ENCODE results near the gene ADAMTSL1.

The ADAMTSL1 gene

GRCh38 chr9:18588002-18588401 lies 114.0 kb downstream of the ADAMTSL1 start:
- H3K27me3 Mint-ChIP-seq, result no peaks in the 10 kb centered on the region
- ATAC-seq (replicated peaks; ENCODE audit: extremely low read depth, poor library complexity, severe bottlenecking) (no peak), DNase-seq (ENCODE audit: low spot score in 2 of 2) (no peak)
- H3K27ac Mint-ChIP-seq (ENCODE audit: low read depth), result no peak overlapping the region
- no peak overlapping the region for H3K4me3 Mint-ChIP-seq
- peaks cover 6% of the 10 kb centered on the region for H3K9me3 Mint-ChIP-seq
- H3K36me3 Mint-ChIP-seq (ENCODE audit: insufficient read depth), result no peaks in the 10 kb centered on the region
- no peaks in the 10 kb centered on the region for H3K4me1 Mint-ChIP-seq

GRCh38 chr9:18591261-18591660 lies 117.3 kb downstream of the ADAMTSL1 start:
- H3K27ac Mint-ChIP-seq (ENCODE audit: low read depth), result no peak overlapping the region
- H3K4me3 Mint-ChIP-seq, result no peak overlapping the region
- no peaks in the 10 kb centered on the region for H3K4me1 Mint-ChIP-seq
- H3K36me3 Mint-ChIP-seq (ENCODE audit: insufficient read depth), result no peaks in the 10 kb centered on the region
- ATAC-seq (replicated peaks; ENCODE audit: extremely low read depth, poor library complexity, severe bottlenecking) (no peak), DNase-seq (ENCODE audit: low spot score in 2 of 2) (no peak)
- peaks cover 18% of the 10 kb centered on the region for H3K9me3 Mint-ChIP-seq
- H3K27me3 Mint-ChIP-seq, result no peaks in the 10 kb centered on the region

- no peak for DNase-seq (ENCODE audit: low spot score in 2 of 2)
- ATAC-seq (replicated peaks; ENCODE audit: extremely low read depth, poor library complexity, severe bottlenecking), result no peak
- peaks cover 2% of the 10 kb centered on the region for H3K36me3 Mint-ChIP-seq (ENCODE audit: insufficient read depth)
- H3K4me1 Mint-ChIP-seq, result no peaks in the 10 kb centered on the region
- H3K4me3 Mint-ChIP-seq, result no peak overlapping the region
- H3K27ac Mint-ChIP-seq (ENCODE audit: low read depth), result no peak overlapping the region
- peaks cover 18% of the 10 kb centered on the region for H3K9me3 Mint-ChIP-seq
- no peaks in the 10 kb centered on the region for H3K27me3 Mint-ChIP-seq
These were observed 120.9 kb downstream of the ADAMTSL1 start for GRCh38 chr9:18594837-18595236.

- H3K27ac Mint-ChIP-seq (ENCODE audit: low read depth), result no peak overlapping the region
- ATAC-seq (replicated peaks; ENCODE audit: extremely low read depth, poor library complexity, severe bottlenecking) (no peak), DNase-seq (ENCODE audit: low spot score in 2 of 2) (no peak)
- no peaks in the 10 kb centered on the region for H3K4me1 Mint-ChIP-seq
- H3K36me3 Mint-ChIP-seq (ENCODE audit: insufficient read depth), result peaks cover 2% of the 10 kb centered on the region
- no peaks in the 10 kb centered on the region for H3K27me3 Mint-ChIP-seq
- H3K4me3 Mint-ChIP-seq, result no peak overlapping the region
- H3K9me3 Mint-ChIP-seq, result peaks cover 18% of the 10 kb centered on the region
These were observed 121.6 kb downstream of the ADAMTSL1 start for GRCh38 chr9:18595597-18595996.

GRCh38 chr9:18596920-18597319 lies 123.0 kb downstream of the ADAMTSL1 start:
- DNase-seq (ENCODE audit: low spot score in 2 of 2), result no peak
- H3K4me3 Mint-ChIP-seq, result no peak overlapping the region
- H3K4me1 Mint-ChIP-seq, result no peaks in the 10 kb centered on the region
- H3K36me3 Mint-ChIP-seq (ENCODE audit: insufficient read depth), result peaks cover 2% of the 10 kb centered on the region
- ATAC-seq (replicated peaks; ENCODE audit: extremely low read depth, poor library complexity, severe bottlenecking), result no peak
- no peak overlapping the region for H3K27ac Mint-ChIP-seq (ENCODE audit: low read depth)
- peaks cover 12% of the 10 kb centered on the region for H3K9me3 Mint-ChIP-seq
- no peaks in the 10 kb centered on the region for H3K27me3 Mint-ChIP-seq

GRCh38 chr9:18598969-18599368 lies 125.0 kb downstream of the ADAMTSL1 start:
- Mint-ChIP-seq H3K27ac (ENCODE audit: low read depth) (no peak overlapping the region), H3K9me3 (peaks cover 12% of the 10 kb centered on the region), H3K4me3 (no peak overlapping the region), H3K4me1 (no peaks in the 10 kb centered on the region), H3K36me3 (ENCODE audit: insufficient read depth) (peaks cover 2% of the 10 kb centered on the region), H3K27me3 (no peaks in the 10 kb centered on the region)
- ATAC-seq (replicated peaks; ENCODE audit: extremely low read depth, poor library complexity, severe bottlenecking) (no peak), DNase-seq (ENCODE audit: low spot score in 2 of 2) (no peak)

GRCh38 chr9:18601026-18601425 lies 127.1 kb downstream of the ADAMTSL1 start:
- H3K4me3 Mint-ChIP-seq, result no peak overlapping the region
- H3K9me3 Mint-ChIP-seq, result no peaks in the 10 kb centered on the region
- H3K36me3 Mint-ChIP-seq (ENCODE audit: insufficient read depth), result peaks cover 2% of the 10 kb centered on the region
- ATAC-seq (replicated peaks; ENCODE audit: extremely low read depth, poor library complexity, severe bottlenecking) (no peak), DNase-seq (ENCODE audit: low spot score in 2 of 2) (no peak)
- no peaks in the 10 kb centered on the region for H3K4me1 Mint-ChIP-seq
- H3K27me3 Mint-ChIP-seq, result no peaks in the 10 kb centered on the region
- H3K27ac Mint-ChIP-seq (ENCODE audit: low read depth), result no peak overlapping the region

GRCh38 chr9:18601956-18602355 lies 128.0 kb downstream of the ADAMTSL1 start:
- Mint-ChIP-seq H3K27me3 (no peaks in the 10 kb centered on the region), H3K4me3 (no peak overlapping the region), H3K9me3 (no peaks in the 10 kb centered on the region), H3K27ac (ENCODE audit: low read depth) (no peak overlapping the region), H3K4me1 (no peaks in the 10 kb centered on the region), H3K36me3 (ENCODE audit: insufficient read depth) (peaks cover 2% of the 10 kb centered on the region)
- ATAC-seq (replicated peaks; ENCODE audit: extremely low read depth, poor library complexity, severe bottlenecking) (no peak), DNase-seq (ENCODE audit: low spot score in 2 of 2) (no peak)

GRCh38 chr9:18604767-18605730 lies 131.1 kb downstream of the ADAMTSL1 start:
- ATAC-seq (replicated peaks; ENCODE audit: extremely low read depth, poor library complexity, severe bottlenecking), result no peak

GRCh38 chr9:18605766-18606180 lies 131.8 kb downstream of the ADAMTSL1 start:
- Mint-ChIP-seq H3K36me3 (ENCODE audit: insufficient read depth) (no peaks in the 10 kb centered on the region), H3K9me3 (no peaks in the 10 kb centered on the region), H3K27me3 (no peaks in the 10 kb centered on the region), H3K27ac (ENCODE audit: low read depth) (no peak overlapping the region), H3K4me1 (no peaks in the 10 kb centered on the region), H3K4me3 (no peak overlapping the region)
- DNase-seq (ENCODE audit: low spot score in 2 of 2) (no peak), ATAC-seq (replicated peaks; ENCODE audit: extremely low read depth, poor library complexity, severe bottlenecking) (no peak)

More at GRCh38 chr9:18604767-18605730, 131.1 kb downstream of the ADAMTSL1 start:
- Mint-ChIP-seq H3K27ac (ENCODE audit: low read depth) (no peak overlapping the region), H3K36me3 (ENCODE audit: insufficient read depth) (no peaks in the 10 kb centered on the region), H3K4me1 (no peaks in the 10 kb centered on the region), H3K27me3 (no peaks in the 10 kb centered on the region), H3K9me3 (no peaks in the 10 kb centered on the region), H3K4me3 (no peak overlapping the region)
- DNase-seq (ENCODE audit: low spot score in 2 of 2), result no peak

- DNase-seq (ENCODE audit: low spot score in 2 of 2), result no peak
- Mint-ChIP-seq H3K9me3 (no peaks in the 10 kb centered on the region), H3K4me1 (no peaks in the 10 kb centered on the region), H3K27ac (ENCODE audit: low read depth) (no peak overlapping the region), H3K4me3 (no peak overlapping the region), H3K36me3 (ENCODE audit: insufficient read depth) (no peaks in the 10 kb centered on the region), H3K27me3 (no peaks in the 10 kb centered on the region)
- no peak for ATAC-seq (replicated peaks; ENCODE audit: extremely low read depth, poor library complexity, severe bottlenecking)
These were observed 132.3 kb downstream of the ADAMTSL1 start for GRCh38 chr9:18606281-18606680.

- DNase-seq (ENCODE audit: low spot score in 2 of 2), result no peak
- Mint-ChIP-seq H3K9me3 (no peaks in the 10 kb centered on the region), H3K4me1 (no peaks in the 10 kb centered on the region), H3K27me3 (no peaks in the 10 kb centered on the region), H3K4me3 (no peak overlapping the region), H3K27ac (ENCODE audit: low read depth) (no peak overlapping the region), H3K36me3 (ENCODE audit: insufficient read depth) (no peaks in the 10 kb centered on the region)
- ATAC-seq (replicated peaks; ENCODE audit: extremely low read depth, poor library complexity, severe bottlenecking), result no peak
These were observed 132.9 kb downstream of the ADAMTSL1 start for GRCh38 chr9:18606846-18607245.

- Mint-ChIP-seq H3K4me3 (no peak overlapping the region), H3K9me3 (no peaks in the 10 kb centered on the region), H3K27ac (ENCODE audit: low read depth) (no peak overlapping the region), H3K4me1 (no peaks in the 10 kb centered on the region), H3K36me3 (ENCODE audit: insufficient read depth) (no peaks in the 10 kb centered on the region), H3K27me3 (no peaks in the 10 kb centered on the region)
- no peak for DNase-seq (ENCODE audit: low spot score in 2 of 2)
- no peak for ATAC-seq (replicated peaks; ENCODE audit: extremely low read depth, poor library complexity, severe bottlenecking)
These were observed 134.4 kb downstream of the ADAMTSL1 start for GRCh38 chr9:18608371-18608770.
